Activated CD8-positive, alpha-beta memory T cell treated with anti-CD3 and anti-CD28 coated beads, Interleukin-2, amount 50 U/mL, for 24 hours (primary cell): ENCODE measurements around the gene CDNF.
"Not testable (repeated sequence)": the region's sequence is repeated elsewhere in the genome, so short reads cannot be mapped to it uniquely, and the experiment has no call there.

Source experiments
- DNase-seq: peaks from one replicate; pipeline ENCODE4 v3.0.0-alpha.2; 2020; ENCODE audit errors: extremely low read depth

CDNF gene

DNA sequence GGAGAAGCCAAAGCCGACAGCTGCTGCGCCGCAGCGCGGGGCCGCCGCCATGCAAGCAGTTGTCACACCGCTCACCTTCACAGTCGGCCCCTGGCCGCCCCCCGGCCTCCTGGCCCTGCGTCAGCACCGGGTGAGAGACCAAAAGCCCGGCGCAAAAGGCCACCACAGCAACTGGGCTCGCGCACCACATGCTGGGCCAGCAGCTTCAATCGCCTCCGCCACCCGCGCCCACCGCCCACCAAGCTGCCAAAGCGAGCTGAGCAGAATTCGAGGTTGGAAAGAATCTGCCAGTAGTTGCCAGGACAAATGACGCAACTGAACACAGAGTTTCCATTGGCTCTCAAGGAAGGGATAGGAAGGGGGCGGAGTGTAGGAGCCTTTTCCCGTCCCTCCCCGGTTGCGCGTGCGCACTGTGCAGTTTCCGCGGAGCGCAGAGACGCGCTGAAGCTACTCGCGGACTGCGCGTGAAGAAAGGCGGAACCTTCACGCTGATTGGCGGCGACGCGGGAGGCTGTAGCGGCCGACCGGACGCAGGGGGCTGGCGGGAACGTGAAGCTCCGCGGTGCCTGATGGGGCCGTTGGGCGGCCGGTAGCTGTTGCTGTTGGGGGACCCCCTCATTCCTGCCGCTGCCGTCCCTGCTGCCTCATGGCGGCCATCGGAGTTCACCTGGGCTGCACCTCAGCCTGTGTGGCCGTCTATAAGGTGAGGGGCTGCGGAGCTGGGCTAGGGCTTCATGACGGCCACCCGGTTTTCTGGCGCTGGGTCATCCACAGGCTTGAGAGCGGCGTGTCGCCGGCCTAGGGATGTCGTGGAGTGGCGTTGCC lies at the start of gene CDNF, which contains the start of the genes HSPA14 and MSANTD7:
TSS of gene CDNF (minus strand) at position 281 of the 825 bp plus-strand sequence. CDS start at position 190, 91 bp downstream.
TSS of gene HSPA14 (plus strand) at position 550 of the 825 bp plus-strand sequence. CDS start at position 647, 97 bp downstream.
TSS of gene MSANTD7 (plus strand) at position 550 of the 825 bp plus-strand sequence. CDS start 3,979 bp downstream, outside the sequence.
- peak; percentile 98 for DNase-seq

DNA sequence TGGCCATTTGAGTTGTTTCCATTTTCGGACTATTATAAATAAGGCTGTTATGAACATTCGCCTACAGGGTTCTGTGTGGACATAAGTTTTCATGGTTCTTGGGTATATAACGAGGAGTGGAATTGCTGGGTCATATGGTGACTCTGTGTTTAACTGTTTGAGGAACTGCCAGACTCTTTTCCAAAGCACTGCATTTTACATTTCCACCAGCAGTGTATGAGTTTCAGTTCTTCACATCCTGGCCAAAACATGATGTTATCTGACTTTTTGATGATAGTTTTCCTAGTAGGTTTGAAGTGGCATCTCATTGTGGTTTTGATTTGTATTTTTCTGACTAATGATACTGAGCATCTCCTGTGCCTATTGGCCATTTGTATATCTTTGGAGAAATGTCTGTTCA lies 46.2 kb upstream of the CDNF start:
- no peak for DNase-seq

DNA sequence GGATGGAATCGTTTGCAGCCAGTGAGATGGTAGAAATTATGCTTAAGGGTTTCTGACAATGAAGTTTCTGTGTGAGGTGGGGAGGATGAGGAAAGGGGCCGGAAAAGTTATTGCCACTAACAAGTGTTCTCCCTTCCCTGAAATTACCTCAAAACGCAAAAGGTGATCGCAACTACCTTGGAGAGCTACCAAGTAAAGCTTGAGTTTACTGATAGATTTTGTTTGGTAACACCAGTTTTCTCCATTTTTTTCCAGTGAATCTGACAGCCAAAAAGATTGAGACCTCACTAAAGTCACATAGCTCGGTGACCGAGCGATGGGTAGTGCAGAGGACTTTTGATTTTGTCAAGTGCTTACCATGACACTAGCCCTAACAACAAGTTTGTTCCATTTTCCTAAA lies 42.4 kb upstream of the CDNF start:
- no peak for DNase-seq

DNA sequence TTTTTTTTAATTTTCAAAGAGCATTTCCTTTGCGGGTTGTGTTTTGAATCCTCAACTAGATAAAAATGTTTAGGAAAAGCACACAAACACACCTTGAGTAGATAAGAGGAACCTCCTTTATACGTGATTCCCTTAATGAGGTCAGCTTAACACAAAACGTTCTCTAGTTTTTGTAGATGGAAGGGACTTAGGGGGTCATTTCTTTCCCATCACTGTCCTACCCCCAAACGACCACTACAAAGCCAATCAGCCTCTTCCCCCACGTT lies 42.0 kb upstream of the CDNF start:
- DNase-seq: no peak

DNA sequence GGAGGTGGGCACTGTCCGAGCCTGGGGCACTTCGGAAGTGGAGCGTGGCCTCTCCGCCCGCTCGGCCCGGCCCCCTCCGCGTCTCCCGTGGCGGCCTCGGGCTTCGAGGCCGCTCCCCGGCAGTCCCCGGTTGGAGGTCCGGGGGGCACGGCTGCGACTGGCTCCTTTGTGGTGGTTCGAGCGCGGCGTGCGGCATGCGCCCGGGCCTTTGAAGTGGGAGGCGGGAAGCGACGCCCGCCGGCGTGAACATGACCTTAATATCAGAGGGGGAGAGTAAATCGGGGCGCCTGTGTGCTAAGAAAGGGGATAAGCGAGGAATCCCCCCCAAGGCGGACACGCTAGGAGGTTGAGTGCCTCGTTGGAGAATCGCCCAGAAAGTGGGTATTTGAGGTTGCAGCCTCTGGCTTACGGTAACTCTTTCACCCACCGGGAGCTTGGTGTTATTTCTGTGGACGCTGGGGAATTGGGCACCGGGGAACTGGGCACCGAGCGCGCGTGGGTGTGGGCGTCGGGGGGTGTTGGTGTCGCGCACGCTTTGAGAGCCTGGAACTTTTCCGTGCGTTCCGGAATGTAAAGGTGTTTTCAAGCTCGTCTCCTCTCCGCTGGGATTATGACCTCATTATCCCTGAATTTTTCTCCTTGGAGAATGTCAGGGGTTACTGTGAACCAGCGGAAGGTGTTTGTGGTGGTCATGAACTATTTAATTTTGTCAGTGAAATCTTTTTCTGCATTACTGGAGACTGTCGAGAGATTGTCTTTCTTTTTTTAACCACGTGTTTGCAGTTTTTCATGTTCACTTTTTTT lies 41.5 kb upstream of the CDNF start:
- DNase-seq: no peak

DNA sequence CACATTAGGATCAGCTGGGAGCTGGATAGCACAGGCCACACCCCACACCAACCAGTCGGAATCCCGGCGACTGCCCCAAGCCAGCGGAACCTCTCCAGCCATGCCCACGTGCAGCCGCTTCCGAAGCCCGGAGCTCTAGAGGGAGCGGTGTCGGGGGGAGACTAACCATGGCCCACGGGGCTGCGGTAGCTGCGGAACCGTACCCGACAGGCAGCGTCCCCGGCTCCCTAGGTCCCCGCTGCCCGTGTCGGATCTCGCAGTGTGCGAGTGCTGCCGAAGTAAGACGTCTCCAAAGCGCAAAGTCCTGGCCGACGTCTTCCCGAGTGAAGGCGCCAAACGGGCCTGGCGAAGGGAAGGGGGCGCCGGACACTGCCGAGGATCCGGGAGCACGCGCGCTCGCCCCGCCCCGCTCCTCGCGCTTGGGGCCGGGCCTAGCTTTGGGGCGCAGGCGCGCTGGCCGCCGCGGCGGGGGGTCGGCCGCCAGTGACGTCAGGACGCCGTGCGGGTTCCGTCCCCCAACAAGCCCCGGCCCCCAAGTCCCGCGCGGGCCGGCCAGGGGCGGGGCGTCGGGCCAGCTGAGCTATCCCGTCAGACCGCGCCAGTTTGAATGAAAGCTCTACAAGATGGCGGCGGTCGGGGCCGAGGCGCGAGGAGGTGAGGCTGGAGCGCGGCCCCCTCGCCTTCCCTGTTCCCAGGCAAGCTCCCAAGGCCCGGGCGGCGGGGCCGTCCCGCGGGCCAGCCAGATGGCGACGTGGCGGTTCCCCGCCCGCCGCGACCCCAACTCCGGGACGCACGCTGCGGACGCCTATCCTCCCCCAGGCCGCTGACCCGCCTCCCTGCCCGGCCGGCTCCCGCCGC lies 40.7 kb upstream of the CDNF start, which contains the start of gene SUV39H2:
TSS of gene SUV39H2 (plus strand) at position 601 of the 858 bp plus-strand sequence. CDS start at position 624, 23 bp downstream.
- DNase-seq: peak; percentile 74

DNA sequence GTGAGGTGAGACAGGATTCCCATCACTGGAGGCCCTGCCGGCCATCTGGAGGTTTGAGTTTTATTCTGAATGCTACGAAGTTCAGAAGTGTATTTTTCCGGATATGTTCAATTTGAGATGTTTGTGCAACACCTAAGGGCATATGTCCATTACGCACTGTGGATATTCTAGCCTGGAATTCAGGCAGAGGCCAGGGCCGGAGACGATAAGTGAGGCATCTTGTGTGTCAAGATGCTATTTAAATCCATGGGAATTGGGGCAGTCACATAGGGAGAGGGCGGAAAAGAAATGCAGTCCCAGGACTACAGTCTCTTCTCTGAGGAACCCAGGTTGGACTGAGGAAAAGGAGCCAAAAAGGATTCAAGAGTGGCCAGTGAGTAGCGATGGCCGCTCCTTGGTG lies 38.9 kb upstream of the CDNF start:
- DNase-seq: no peak

DNA sequence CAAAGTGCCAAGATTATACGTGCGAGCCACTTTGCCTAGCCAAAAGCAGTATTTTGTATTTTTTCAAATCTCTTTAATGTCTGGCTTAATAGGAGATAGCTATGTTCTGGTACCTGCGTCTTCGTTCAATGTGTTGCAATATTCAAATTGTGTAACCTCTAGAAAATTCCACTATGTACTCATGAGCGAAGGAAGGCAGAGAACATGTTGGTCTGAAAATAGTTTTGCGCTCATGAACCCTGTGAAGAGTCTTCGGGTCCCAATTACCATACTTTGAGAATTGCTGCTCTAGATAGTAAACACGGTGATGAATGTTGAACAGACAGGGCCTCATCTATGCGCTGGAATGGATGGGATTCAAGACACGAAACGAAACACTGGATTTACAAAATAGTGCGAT lies 38.1 kb upstream of the CDNF start:
- no peak for DNase-seq

DNA sequence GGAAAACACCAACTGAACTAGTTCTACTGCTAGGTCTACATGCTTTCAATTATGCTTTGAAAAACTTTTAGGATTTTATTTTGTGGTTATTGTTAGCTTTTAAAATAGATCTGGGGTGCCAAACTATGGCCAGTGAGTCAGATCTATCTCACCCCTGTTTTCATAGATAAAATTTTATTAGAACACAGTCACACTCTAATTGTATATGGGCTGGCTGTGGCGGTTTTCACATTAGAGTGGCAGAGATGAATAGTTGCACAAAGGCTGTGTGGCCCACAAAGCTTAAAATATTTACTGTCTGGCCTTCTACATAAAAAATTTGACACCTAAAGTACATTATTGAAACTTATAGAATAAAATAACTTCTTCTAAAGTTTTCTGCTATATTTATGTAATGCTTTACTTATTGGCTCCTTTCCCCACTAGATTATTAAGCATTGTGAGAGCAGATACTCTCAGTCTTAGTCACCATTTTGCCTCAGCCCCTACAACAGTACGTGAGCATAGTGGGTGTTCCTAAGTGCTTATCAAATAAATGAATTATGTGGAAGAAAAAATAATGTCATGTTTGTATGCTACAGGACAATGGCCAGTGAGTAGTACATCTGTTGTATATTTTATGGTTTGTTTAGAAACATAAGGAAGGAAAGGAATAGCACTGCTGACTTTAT lies 35.4 kb upstream of the CDNF start:
- DNase-seq: no peak

DNA sequence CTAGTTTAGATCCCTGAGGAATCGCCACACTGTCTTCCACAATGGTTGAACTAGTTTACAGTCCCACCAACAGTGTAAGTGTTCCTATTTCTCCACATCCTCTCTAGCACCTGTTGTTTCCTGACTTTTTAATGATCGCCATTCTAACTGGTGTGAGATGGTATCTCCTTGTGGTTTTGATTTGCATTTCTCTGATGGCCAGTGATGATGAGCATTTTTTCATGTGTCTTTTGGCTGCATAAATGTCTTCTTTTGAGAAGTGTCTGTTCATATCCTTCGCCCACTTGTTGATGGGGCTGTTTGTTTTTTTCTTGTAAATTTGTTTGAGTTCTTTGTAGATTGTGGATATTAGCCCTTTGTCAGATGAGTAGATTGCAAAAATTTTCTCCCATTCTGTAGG lies 27.0 kb upstream of the CDNF start:
- not testable (repeated sequence) for DNase-seq

DNA sequence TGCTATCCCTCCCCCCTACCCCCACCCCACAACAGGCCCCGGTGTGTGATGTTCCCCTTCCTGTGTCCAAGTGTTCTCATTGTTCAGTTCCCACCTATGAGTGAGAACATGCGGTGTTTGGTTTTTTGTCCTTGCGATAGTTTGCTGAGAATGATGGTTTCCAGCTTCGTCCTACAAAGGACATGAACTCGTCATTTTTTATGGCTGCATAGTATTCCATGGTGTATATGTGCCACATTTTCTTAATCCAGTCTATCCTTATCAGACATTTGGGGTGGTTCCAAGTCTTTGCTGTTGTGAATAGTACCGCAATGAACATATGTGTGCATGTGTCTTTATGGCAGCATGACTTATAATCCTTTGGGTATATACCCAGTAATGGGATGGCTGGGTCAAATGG lies 26.6 kb upstream of the CDNF start:
- not testable (repeated sequence) for DNase-seq

DNA sequence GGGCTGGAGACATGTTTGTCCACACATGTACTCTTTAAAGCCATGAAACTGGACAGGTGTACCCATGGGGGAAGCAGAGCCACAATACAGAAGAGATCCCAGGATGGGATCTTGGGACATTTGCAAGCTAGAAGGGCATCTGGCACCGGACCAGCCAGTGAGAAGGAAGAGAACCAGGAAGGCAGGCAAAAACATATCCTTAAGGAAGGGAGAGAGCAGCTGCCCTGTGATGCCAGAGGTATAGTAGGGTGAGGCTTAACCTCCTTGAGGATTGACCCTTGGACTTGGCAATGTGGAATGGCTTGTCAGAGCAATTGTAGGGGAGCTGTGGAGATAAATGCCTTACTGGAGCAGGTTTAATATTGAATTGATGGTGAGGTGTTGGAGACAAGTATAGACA lies 23.0 kb upstream of the CDNF start:
- DNase-seq: no peak

DNA sequence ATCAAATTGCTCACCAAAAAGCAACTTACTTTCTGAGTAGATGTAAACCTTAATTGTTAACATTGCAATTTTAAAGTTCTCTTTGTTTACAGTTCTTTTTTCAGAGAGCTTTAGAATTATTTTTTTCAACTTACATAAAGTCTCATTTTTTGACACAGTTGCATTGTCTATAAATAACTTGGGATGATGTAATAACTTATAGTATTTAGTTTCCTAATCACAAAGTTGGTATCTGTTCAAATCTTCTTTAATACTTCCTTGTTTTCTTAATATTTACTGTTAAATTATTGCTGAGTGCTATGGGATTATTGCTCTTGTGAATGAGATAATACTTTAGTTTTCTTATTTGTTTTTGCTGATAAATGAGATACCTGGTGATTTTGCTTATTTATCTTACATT lies 21.9 kb upstream of the CDNF start:
- no peak for DNase-seq

DNA sequence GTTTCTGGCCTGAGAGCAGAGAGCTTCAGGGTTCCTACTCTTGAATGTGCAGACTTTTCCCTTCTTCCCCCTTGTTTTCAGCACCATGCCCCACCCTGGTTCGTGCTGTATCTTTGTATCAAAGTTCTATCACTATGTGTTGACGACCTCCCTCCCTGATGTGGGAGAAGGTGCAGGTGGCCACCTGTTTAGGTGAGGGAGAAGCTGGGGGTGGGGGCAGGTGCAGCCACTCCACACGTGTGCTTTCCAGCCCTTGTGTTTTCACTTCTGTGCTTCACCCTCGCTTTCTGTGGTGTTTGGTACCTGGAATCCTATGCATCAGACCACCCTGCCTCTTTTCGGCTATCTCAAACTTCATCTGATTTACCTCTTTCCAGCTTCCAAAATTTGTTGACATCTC lies 21.2 kb upstream of the CDNF start:
- no peak for DNase-seq

DNA sequence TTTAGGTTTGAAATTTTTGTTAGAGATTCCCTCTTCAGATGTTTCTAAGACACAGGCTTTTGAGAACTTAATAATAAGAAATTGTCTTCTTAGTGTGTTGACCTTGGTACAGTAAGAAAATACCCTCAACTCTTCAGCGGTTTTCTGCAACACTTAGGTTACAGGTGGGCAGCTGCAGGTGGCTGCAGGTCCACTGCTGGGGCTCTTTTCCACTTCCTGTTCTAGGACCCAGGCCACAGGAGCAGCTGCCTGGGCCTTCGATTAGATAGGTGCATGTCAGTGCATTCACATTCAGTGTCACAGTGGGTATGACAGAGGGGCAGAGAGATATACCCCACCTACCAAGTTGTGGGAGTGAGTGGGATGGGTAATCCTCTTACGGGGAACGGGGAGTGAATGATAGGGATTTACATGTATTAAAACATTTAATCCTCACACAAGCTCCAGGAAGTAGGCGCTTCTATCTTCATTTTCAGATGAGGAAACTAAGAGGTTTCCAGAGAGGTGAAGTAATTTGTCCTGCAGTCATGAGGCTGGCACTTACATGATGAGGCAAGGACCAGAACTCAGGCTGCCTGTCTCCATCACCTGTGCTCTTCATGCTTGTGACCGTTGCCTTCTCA lies 20.6 kb upstream of the CDNF start:
- no peak for DNase-seq

DNA sequence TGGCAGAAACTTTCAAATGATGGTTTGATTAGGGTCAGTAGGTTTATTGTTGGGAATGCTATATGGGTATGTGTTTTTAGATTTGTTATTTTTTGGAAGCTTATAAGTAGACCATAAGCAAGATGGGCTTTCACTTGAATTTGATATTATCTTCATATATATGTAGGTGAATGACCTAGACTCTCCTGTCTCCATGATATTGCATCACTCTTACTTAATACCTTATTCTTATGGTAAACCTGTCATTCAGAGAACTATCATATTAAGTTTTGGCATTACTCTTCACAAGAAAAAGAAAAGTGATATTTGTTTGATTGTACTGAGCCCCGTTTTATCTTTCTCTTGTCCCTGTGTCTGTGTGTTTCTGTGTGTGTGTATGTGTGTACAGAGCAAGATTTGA lies 17.6 kb upstream of the CDNF start:
- DNase-seq: no peak

DNA sequence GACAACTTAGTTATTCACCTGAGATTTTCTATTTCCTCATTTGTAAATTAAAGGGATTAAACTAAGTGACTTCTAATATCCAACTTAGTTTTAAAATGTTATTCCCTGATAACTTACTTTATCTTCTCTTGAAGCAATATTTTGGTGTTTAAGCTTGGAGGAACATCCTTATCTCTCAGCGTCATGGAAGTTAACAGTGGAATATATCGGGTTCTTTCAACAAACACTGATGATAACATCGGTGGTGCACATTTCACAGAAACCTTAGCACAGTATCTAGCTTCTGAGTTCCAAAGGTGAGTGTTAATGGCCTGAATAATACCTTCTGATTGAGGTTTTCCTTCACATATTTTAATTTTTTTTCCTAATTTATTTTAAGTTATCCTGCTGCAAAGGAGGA lies 14.4 kb upstream of the CDNF start:
- DNase-seq: no peak

DNA sequence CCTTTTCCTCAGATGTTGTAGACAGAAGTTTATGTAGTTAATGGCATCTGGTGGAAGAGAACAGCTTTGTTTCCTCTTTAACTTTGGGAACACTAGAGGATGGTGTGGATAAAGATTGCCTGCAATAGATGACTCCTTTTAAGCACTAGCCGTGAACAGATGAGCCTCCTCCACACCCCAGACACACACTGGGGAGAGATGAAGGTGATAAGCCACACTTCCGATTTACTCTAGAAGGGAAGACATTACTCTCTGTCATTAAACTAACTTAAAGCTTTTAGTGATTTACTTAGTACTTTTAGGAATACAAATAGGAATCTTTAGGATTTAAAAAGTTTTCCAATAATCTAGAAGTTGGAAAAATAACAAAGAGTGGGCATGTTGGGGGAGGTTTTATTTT lies 7.1 kb upstream of the CDNF start:
- no peak for DNase-seq

DNA sequence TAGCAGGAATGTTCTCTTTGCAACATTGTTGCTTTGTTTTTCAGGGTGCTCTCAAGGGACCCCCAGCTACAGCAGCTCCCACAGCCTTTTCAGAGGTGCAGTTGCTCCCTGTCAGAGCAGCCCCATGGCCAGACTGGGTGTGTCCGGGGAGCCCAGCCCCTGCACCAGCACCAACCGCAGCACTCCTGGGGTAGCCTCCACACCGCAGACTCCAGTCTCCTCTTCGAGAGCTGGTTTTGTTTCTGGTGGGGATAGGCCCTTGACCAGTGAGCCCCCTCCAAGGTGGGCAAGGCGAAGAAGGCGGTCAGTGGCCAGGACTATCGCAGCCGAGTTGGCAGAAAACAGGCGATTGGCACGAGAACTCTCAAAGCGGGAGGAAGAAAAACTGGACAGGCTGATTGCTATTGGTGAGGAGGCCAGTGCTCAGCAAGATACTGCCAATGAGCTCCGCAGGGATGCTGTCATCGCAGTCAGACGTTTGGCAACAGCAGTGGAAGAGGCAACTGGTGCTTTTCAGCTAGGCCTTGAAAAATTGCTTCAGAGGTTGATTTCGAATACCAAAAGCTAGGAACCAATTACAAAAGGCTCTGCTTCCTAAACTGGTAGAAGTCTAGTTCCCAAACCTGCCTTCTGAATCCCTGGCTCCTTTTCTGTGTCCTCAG lies 5.6 kb upstream of the CDNF start:
- no peak for DNase-seq

DNA sequence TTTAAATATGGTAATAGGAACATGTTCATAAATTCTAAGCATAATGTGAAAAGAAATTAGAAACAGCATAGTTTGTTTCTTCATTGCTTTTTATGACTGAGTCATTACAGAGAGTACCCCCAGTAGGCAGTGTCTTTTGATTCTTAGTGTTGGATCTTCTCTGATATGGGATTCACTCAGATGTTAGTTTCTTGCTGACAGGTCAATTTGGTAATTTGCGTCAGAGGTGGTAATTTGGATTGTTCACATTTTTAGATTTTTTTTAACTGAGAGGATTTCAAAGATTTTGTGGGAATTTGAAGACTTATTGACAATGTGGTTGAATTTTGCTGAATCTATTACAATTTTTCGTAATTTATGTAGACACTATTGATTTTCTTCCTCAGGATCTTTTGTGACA lies 2.3 kb upstream of the CDNF start:
- DNase-seq: no peak
